IPS-NIHi11 (cell line): Measurements from ENCODE around the gene IARS2.
"Not testable (repeated sequence)": the region's sequence is repeated elsewhere in the genome, so short reads cannot be mapped to it uniquely, and the experiment has no call there.

Experiments used
- DNase-seq: peaks from one replicate; pipeline ENCODE4 v3.0.0; 2012; ENCODE audit warnings: mixed read lengths, low spot score

IARS2 gene

GRCh38 chr1:220094016-220094911 lies at the start of gene IARS2:
IARS2 (plus strand) TSS chr1:220094132; CDS start chr1:220094217, 85 bp downstream.
- DNase-seq, result peak; percentile 92

GRCh38 chr1:220044678-220045355 lies 49.1 kb upstream of the IARS2 start:
- no peak for DNase-seq

GRCh38 chr1:220045356-220046051 lies 48.4 kb upstream of the IARS2 start:
- DNase-seq, result no peak

GRCh38 chr1:220046052-220046930 lies 47.6 kb upstream of the IARS2 start, which contains the start of gene EPRS1:
EPRS1 (minus strand) TSS chr1:220046505; CDS start chr1:220046388, 117 bp downstream.
- DNase-seq, result peak; percentile 96

- DNase-seq, result no peak
Observed at GRCh38 chr1:220056374-220056773, 37.6 kb upstream of the IARS2 start.

- no peak for DNase-seq
Observed at GRCh38 chr1:220060876-220061275, 33.1 kb upstream of the IARS2 start.

GRCh38 chr1:220062629-220063028 lies 31.3 kb upstream of the IARS2 start:
- DNase-seq, result no peak

- no peak for DNase-seq
Observed at GRCh38 chr1:220067269-220068204, 26.4 kb upstream of the IARS2 start.

- DNase-seq, result no peak
Observed at GRCh38 chr1:220076861-220077762, 16.8 kb upstream of the IARS2 start.

GRCh38 chr1:220077887-220078286 lies 16.0 kb upstream of the IARS2 start:
- DNase-seq, result no peak

GRCh38 chr1:220084460-220084859 lies 9.5 kb upstream of the IARS2 start:
- no peak for DNase-seq

GRCh38 chr1:220086261-220086686 lies 7.7 kb upstream of the IARS2 start:
- not testable (repeated sequence) for DNase-seq

- peak; percentile 91 for DNase-seq
Observed at GRCh38 chr1:220089650-220090556, 4.0 kb upstream of the IARS2 start, which contains the start of gene BPNT1. BPNT1 (minus strand) TSS chr1:220089788; CDS start chr1:220079846, 9,942 bp downstream.

GRCh38 chr1:220092694-220093093 lies 1.2 kb upstream of the IARS2 start:
- DNase-seq, result no peak

- DNase-seq, result no peak
Observed at GRCh38 chr1:220093361-220094015, 444 bp upstream of the IARS2 start.

GRCh38 chr1:220099826-220100225 lies 5.9 kb downstream of the IARS2 start:
- no peak for DNase-seq

GRCh38 chr1:220110473-220110872 lies 16.5 kb downstream of the IARS2 start:
- DNase-seq, result not testable (repeated sequence)
